IPS-NIHi7 (cell line): Measurements from ENCODE around the gene MEGF6.
"Not testable (repeated sequence)": the region's sequence is repeated elsewhere in the genome, so short reads cannot be mapped to it uniquely, and the experiment has no call there.

Source experiments
- DNase-seq: peaks from one replicate; pipeline ENCODE4 v3.0.0; 2012; ENCODE audit warnings: mixed read lengths; ENCODE audit errors: extremely low spot score

The MEGF6 gene

GRCh38 chr1:3575515-3575914 is 35.8 kb downstream of the MEGF6 start:
- not testable (repeated sequence) for DNase-seq

- DNase-seq: no peak
Observed at GRCh38 chr1:3573500-3573899, 37.8 kb downstream of the MEGF6 start.

GRCh38 chr1:3572638-3573037 is 38.7 kb downstream of the MEGF6 start:
- DNase-seq: not testable (repeated sequence)

- DNase-seq: no peak
Observed at GRCh38 chr1:3571263-3571662, 40.0 kb downstream of the MEGF6 start.

- DNase-seq: no peak
Observed at GRCh38 chr1:3570066-3570986, 41.0 kb downstream of the MEGF6 start.

GRCh38 chr1:3569436-3569835 is 41.9 kb downstream of the MEGF6 start:
- no peak for DNase-seq

- no peak for DNase-seq
Observed at GRCh38 chr1:3568815-3569435, 42.4 kb downstream of the MEGF6 start.

GRCh38 chr1:3566951-3567804 is 44.1 kb downstream of the MEGF6 start:
- no peak for DNase-seq

- no peak for DNase-seq
Observed at GRCh38 chr1:3566003-3566885, 45.1 kb downstream of the MEGF6 start.

GRCh38 chr1:3564921-3565831 is 46.1 kb downstream of the MEGF6 start:
- DNase-seq: peak; percentile 91

- DNase-seq: no peak
Observed at GRCh38 chr1:3563610-3564009, 47.7 kb downstream of the MEGF6 start.

- no peak for DNase-seq
Observed at GRCh38 chr1:3563125-3563524, 48.2 kb downstream of the MEGF6 start.

- DNase-seq: no peak
Observed at GRCh38 chr1:3562712-3563111, 48.6 kb downstream of the MEGF6 start.

GRCh38 chr1:3561702-3562101 is 49.6 kb downstream of the MEGF6 start:
- DNase-seq: no peak

GRCh38 chr1:3560981-3561380 is 50.3 kb downstream of the MEGF6 start:
- no peak for DNase-seq

- no peak for DNase-seq
Observed at GRCh38 chr1:3560251-3560871, 50.9 kb downstream of the MEGF6 start.

GRCh38 chr1:3558036-3558726 is 53.1 kb downstream of the MEGF6 start:
- DNase-seq: no peak

GRCh38 chr1:3557366-3557765 is 53.9 kb downstream of the MEGF6 start:
- no peak for DNase-seq

GRCh38 chr1:3556336-3556735 is 55.0 kb downstream of the MEGF6 start:
- no peak for DNase-seq
